ENCODE measurements around the gene YARS2.
"Not testable (repeated sequence)": the region's sequence is repeated elsewhere in the genome, so short reads cannot be mapped to it uniquely, and the experiment has no call there.

The YARS2 gene

DNA sequence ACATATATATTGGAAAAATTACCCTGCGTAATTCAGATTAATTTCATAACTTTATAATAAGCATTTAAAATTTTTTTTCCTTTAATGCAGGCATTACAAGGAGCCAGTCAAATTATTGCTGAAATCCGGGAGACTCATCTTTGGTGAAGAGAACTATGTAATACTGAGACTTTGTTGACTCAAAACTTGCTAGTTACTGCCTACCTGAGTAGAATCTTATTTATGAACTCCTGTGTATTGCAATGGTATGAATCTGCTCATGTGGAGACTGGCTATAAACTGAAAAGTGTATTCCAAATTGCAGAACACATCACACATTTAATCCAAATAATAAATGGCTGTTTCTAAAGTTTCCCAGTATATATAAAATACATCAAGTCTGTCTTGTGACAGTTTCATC is 12.4 kb downstream of the YARS2 start:
- DNase-seq: no peak

GRCh38 chr12:32742133-32742532 is 13.6 kb downstream of the YARS2 start:
- no peak for DNase-seq

DNA sequence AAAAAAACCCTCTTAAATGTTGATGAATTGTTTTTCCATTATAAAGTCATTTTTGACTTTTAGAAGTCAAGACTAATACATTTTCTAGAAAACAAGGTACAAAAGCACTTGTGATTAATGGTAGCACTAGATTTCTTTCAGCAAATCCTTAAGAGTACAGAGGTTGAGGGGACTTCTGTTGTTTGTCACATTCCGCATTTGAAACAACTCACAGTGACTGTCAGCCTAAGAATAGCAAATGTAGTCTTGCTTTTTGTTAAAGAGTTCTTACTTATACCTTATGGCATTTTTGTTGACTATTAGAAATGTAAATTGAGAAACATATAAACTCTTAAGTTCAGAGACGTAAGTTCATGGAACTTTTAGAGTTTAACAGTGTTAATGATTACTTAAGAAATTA is 16.4 kb downstream of the YARS2 start:
- no peak for DNase-seq

GRCh38 chr12:32737715-32738114 is 18.0 kb downstream of the YARS2 start:
- DNase-seq: no peak

- DNase-seq: no peak
These were observed 19.3 kb downstream of the YARS2 start for GRCh38 chr12:32736445-32736844.

DNA sequence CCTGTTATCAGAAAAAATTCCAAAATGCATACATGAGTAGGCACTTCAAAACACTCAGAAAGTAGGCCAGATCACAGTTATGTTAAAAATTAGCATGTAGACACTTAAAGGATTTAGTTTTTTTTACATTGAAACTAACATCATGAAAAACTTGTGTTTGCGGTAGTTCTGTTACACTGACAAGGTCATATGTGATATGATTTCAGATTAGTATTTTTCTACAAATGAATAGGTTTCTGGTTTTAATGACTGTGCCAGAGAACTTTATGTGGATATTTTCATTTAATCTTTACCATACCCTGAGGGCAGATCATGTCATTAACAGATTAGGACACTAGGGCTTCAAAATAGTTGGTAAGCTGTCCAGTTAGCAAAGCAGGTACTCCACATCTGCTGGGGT is 20.7 kb downstream of the YARS2 start:
- no peak for DNase-seq

GRCh38 chr12:32727237-32727636 is 28.5 kb downstream of the YARS2 start:
- DNase-seq: no peak

DNA sequence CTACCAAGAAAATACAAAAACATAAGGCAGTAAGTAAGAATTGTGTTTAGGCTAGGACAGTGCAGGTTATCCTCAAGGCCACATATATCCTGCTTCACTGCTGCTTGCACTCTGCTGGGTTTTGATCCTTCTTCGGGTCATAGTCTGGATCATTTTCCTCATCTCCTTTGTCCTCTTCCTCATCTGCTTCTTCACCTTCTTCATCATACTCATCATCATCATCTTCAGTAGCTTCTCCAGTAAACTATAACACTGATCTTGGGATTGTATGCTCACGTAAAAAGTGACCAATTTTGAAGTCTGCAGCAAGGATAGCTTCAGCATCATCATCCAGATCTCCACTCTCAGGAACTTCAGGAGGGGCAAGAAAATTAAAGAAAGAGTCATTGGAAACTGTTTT is 29.4 kb downstream of the YARS2 start:
- no peak for DNase-seq

- not testable (repeated sequence) for DNase-seq
These were observed 30.4 kb downstream of the YARS2 start for GRCh38 chr12:32725308-32725707.

DNA sequence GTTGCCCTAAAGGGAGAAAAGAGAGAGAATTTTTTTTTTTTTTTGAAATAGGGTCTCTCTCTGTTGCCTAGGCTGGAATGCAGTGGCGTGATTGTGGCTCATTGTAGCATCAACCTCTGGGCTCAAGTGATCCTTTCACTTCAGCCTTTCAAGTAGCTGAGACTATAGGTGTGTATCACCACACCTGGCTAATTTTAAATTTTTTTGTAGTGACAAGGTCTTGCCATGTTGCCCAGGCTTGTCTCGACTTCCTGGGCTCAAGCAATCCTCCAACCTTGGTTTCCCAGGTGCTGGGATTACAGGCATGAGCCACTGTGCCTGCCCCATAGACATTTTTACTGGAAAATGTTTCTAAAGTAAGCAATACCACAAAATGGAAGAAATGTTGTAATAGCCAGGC is 36.8 kb downstream of the YARS2 start:
- DNase-seq: no peak

GRCh38 chr12:32714772-32715171 is 40.9 kb downstream of the YARS2 start:
- DNase-seq: no peak

DNA sequence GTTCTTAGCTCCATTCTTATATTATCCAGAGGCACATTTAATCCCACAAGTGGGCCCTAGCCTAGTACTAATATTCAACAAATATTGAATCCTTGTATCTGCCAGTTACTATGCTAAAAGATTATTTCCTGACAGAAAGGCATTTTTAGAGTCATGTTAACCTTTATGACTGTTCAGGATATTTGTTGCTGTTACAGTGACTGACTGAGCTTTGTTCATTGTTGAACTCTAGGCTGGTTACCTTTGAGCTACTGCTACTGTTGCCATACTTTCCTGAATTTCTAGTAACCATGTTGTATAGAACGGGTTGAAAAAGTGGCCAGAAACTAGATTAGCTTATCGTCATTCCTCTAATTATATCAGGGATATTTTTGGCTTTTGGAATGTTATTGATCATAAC is 46.8 kb downstream of the YARS2 start:
- no peak for DNase-seq

DNA sequence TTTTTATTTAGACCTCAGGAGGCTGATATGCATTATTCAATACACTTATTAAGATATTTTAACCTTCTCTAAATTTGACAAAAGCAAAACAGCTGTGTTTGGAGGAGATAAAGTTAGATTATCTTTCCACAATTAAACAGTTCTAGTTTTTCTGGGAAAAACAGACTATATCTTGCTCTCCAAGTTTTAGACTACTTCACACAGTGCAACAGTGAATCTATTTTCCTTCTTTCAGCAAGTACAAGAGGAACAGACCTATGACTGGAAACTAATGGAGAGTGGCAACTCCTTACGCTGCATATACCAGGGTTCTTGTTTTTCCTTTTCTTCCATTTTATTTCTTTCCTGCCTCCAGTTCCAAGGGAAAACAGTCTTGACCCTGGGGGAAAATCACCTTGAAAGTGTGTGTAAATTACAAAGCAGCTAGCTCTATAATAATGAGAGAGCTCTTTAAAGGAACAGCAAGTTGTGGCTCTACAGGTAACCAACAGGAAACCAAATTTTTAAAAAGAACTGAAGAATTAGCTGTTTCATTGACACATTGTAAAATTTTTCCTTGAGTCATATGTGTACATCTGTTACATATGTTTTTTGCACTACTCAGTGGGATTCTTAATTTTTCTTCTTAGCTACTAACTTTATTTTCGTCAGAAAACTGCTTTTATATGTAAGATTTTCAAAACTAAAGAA is 49.2 kb downstream of the YARS2 start:
- no peak for DNase-seq

- no peak for DNase-seq
These were observed 49.9 kb downstream of the YARS2 start for GRCh38 chr12:32705783-32706182.

DNA sequence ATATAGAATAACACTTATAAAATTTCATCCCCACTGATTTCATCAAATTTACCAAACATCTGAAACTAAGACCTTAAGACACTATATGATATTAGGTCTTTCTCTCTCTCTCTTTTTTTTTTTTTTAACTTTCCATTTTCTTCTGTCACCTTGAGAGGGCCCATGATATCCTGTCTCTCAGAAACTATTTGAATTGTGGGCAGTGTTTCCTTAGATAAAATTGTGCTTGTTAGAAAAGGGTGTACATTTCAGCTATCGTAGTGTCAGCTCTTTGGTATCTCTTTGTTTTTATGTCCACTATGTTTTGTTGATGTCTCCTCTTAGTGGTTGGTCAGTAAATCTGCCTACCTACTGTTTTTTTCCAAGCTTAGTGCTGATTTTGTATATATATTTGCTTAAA is 52.8 kb downstream of the YARS2 start:
- DNase-seq: no peak

GRCh38 chr12:32702473-32702872 is 53.2 kb downstream of the YARS2 start:
- no peak for DNase-seq

GRCh38 chr12:32699437-32699836 is 56.3 kb downstream of the YARS2 start:
- DNase-seq: not testable (repeated sequence)

GRCh38 chr12:32698285-32698684 is 57.4 kb downstream of the YARS2 start:
- DNase-seq: no peak

DNA sequence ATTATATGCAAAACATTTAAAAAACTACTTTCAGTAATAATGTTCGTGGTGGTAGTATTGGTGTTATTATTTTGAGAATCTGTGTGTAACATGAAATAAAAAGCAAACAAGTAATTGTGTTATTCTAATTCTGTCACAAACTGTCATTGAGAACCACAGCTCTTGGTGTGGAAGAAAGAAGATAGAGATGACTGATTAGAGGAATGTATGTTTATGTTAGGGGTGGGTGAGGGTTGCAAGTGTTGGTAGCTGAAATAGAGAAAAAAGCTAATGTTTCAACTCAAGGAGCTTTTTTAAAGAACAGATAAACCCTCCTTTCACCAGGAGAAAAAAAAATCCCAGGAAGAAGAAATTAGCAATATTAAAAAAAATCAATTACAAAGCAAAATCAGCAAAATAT is 58.3 kb downstream of the YARS2 start:
- no peak for DNase-seq
